ENCODE measurements around the gene NUCB1. TPM values are rescaled to one million over a fixed set of nuclear protein-coding genes. Genes with fewer than 3 reads are reported as not detected.
A peak's percentile ranks its signal among the peaks of the same experiment; 100 is the strongest.
"Not testable (repeated sequence)": the region's sequence is repeated elsewhere in the genome, so short reads cannot be mapped to it uniquely, and the experiment has no call there.

NUCB1 gene
- total RNA-seq, 1 donor from 2014 or later, result 117 TPM

DNA sequence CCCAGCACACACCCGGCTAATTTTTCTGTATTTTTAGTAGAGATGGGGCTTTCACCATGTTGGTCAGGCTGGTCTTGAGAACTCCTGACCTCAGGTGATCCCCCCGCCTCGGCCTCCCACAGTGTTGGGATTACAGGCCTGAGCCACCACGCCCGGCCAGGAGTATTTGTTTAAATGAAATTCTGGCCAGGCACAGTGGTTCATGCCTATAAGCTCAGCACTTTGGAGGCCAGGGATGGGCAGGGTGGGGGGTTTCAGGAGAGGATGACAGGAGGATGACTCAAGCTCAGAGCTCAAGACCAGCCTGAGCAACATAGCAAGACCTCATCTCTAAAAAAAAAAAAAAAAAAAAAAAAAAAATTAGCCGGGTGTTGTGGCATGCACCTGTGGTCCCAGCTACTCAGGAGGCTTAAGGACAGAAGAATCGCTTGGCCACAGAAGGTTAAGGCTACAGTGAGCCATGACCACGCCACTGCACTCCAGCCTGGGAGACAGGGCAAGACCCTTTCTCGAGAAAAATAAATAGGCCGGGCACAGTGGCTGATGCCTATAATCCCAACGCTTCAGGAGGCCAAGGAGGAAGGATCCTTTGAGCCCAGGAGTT lies 25.2 kb downstream of the NUCB1 start:
- Mint-ChIP-seq H3K9me3 (no peaks in the 10 kb centered on the region), H3K36me3 (ENCODE audit: low read depth) (peaks cover 13% of the 10 kb centered on the region), H3K4me3 (no peak overlapping the region), H3K4me1 (peaks cover 5% of the 10 kb centered on the region), H3K27ac (no peak overlapping the region), H3K27me3 (no peaks in the 10 kb centered on the region)
- intact Hi-C loops (cut with micrococcal nuclease), result no loop called here
- no peak for DNase-seq

DNA sequence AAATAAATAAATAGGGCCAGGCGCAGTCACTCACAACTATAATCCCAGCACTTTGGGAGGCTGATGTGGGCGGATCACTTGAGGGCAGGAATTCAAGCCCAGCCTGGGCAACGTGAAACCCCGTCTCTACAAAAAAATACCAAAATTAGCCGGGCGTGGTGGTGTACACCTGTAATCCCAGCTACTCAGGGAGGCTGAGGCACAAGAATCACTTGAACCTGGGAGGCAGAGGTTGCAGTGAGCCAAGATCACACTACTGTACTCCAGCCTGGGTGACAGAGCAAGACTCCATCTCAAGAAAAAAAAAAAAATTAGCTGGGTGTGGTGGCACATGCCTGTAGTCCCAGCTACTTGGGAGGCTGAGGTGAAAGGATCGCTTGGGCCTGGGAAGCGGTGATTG lies 25.8 kb downstream of the NUCB1 start:
- H3K9me3 Mint-ChIP-seq; H3K4me3 Mint-ChIP-seq; H3K27me3 Mint-ChIP-seq; H3K4me1 Mint-ChIP-seq; DNase-seq; intact Hi-C loops (cut with micrococcal nuclease); H3K27ac Mint-ChIP-seq: not testable (repeated sequence)
- H3K36me3 Mint-ChIP-seq (ENCODE audit: low read depth), result peaks cover 13% of the 10 kb centered on the region

DNA sequence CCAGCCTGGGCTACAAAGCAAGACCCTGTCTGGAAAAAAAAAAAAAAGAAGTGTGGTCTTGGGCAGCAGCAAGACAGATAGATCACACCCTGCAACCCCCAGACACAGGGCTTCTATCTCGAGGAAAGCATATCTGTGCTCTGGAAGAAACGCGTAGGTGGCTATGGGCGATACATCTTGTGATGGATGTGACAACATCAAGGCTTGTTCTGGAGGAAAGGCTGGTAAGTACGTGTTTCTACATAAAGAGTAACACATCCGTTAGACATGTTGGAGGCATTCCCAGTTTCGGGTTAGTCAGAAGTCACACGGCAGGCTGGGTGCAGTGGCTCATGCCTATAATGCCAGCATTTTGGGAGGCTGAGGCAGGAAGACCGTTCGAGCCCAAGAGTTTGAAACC lies 26.8 kb downstream of the NUCB1 start:
- Mint-ChIP-seq H3K9me3 (no peaks in the 10 kb centered on the region), H3K27me3 (no peaks in the 10 kb centered on the region), H3K36me3 (ENCODE audit: low read depth) (peaks cover 7% of the 10 kb centered on the region), H3K4me3 (peak overlapping the region; percentile 35), H3K27ac (peak overlapping the region; percentile 45), H3K4me1 (peaks cover 5% of the 10 kb centered on the region)
- peak; percentile 66 for DNase-seq
- intact Hi-C loops (cut with micrococcal nuclease), result no loop called here

DNA sequence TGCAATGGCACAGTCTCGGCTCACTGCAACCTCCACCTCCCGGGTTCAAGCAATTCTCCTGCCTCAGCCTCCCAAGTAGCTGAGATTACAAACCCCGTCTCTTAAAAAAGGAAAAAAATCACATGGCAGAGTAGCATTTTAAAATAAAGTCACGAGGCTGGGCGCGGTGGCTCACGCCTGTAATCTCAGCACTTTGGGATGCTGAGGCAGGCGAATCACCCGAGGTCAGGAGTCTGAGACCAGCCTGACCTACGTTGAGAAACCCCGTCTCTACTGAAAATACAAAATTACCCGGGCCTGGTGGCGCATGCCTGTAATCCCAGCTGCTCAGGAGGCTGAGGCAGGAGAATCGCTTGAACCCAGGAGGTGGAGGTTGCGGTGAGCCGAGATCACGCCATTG lies 27.6 kb downstream of the NUCB1 start:
- H3K27ac Mint-ChIP-seq; DNase-seq; H3K4me1 Mint-ChIP-seq; H3K4me3 Mint-ChIP-seq; intact Hi-C loops (cut with micrococcal nuclease); H3K36me3 Mint-ChIP-seq (ENCODE audit: low read depth); H3K9me3 Mint-ChIP-seq; H3K27me3 Mint-ChIP-seq: not testable (repeated sequence)

DNA sequence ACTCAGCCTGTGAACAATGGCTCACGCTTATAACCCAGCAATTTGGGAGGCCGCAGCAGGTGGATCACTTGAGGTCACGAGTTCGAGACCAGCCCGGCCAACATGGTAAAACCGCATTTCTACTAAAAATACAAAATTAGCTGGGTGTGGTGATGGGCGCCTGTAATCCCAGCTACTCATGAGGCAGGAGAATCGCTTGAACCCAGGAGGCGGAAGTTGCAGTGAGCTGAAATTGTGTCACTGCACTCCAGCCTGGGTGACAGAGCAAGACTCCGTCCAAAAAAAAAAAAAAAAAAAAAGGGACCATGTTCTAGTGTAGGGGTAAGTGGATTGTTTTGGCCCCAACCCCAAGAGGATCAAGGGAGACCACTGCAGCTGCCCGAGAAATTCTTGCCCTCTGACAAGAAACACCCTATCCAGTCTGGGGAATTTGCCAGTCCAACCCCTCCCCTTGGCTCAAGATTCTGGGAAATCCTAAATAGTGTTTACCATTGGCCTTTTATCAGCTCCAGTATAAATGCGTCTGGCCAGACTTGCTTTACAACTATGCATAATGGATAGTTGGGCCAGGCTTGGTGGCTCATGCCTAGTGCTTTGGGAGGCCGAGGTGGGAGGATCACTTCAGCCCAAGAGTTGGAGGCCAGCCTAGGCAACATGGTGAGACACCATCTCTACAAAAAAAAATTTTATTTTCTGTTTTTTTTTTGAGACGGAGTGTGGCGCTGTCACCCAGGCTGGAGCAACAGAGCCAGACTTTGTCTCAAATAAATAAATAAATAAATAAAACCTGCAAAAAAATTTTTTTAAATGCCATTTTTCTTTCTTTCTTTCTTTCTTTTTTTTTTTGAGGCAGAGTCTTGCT lies 28.3 kb downstream of the NUCB1 start:
- Mint-ChIP-seq H3K4me3 (no peak overlapping the region), H3K27ac (no peak overlapping the region), H3K4me1 (peaks cover 8% of the 10 kb centered on the region), H3K36me3 (ENCODE audit: low read depth) (no peaks in the 10 kb centered on the region), H3K9me3 (no peaks in the 10 kb centered on the region), H3K27me3 (peaks cover 3% of the 10 kb centered on the region)
- DNase-seq, result no peak
- intact Hi-C loops (cut with micrococcal nuclease), result no loop called here

DNA sequence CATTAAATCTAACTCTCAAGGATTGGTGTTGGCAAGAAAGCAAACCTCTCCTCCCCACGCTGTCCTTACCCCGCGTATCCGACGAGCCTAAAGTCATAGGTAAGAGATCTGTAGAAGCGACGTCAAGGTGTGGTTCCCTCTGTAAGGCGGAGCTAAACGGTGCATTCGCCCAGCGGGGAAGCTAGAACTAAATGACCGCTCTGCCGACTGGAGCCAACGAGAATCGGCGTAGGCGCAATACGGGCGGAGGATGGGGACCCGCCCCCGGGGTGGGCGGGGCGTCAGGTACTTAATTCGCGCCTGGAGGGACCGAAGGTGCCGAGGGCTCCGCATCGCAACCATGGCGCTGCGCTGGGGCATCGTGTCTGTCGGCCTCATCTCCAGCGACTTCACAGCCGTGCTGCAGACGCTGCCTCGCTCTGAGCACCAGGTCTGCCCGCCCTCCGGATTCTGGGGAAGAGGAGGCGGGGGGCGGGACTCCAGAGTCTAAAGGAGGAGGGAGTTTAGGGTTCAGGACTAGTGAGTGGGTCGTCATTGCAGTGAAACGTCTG lies 33.3 kb downstream of the NUCB1 start, which contains the start of gene DHDH:
Gene DHDH (plus strand): TSS at position 318 of the 551 bp plus-strand sequence. CDS start 23 bp downstream, at position 341.
- H3K27me3 Mint-ChIP-seq, result peaks cover 3% of the 10 kb centered on the region
- DNase-seq, result peak; percentile 96
- peak within 1 kb of the TSS; percentile 83 for H3K4me3 Mint-ChIP-seq
- no peaks in the 10 kb centered on the region for H3K9me3 Mint-ChIP-seq
- no peaks in the 10 kb centered on the region for H3K36me3 Mint-ChIP-seq (ENCODE audit: low read depth)
- H3K4me1 Mint-ChIP-seq, result peaks cover 12% of the 10 kb centered on the region
- intact Hi-C loops (cut with micrococcal nuclease), result no loop called here
- H3K27ac Mint-ChIP-seq, result peak within 1 kb of the TSS; percentile 17

DNA sequence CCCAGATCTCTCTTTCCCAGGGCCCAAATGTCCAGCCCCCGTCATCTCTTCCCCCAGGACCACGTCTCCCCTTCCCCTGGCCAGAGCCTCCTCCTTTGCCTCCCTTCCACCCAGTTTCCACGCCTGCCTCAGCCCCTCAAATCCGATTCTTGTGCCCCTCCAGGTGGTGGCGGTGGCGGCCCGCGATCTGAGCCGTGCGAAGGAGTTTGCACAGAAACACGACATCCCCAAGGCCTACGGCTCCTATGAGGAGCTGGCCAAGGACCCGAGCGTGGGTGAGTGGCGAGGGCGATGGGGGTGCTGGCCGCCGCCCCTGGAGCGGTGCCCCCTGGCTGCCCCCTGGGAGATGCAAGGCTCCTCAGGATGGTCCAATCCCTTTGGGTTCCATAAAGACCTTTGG lies 34.7 kb downstream of the NUCB1 start:
- intact Hi-C loops (cut with micrococcal nuclease), result no loop called here
- H3K27me3 Mint-ChIP-seq, result peaks cover 3% of the 10 kb centered on the region
- H3K36me3 Mint-ChIP-seq (ENCODE audit: low read depth), result no peaks in the 10 kb centered on the region
- no peak overlapping the region for H3K27ac Mint-ChIP-seq
- DNase-seq, result no peak
- no peak overlapping the region for H3K4me3 Mint-ChIP-seq
- H3K4me1 Mint-ChIP-seq, result peaks cover 12% of the 10 kb centered on the region
- no peaks in the 10 kb centered on the region for H3K9me3 Mint-ChIP-seq

DNA sequence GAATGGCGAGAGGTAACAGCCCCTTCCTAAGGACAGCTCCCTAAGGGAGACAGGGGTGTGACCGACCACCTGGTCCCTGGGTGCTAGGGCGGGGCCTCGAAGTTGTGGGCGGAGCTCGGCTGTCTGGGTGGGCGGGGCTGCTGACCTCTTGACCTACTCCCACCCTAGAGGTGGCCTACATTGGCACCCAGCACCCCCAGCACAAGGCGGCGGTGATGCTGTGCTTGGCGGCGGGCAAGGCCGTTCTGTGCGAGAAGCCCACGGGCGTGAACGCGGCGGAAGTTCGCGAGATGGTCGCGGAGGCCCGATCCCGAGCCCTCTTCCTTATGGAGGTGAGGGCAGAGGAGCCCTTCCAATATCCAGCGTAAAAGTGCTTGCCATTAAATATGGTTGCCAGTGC lies 35.8 kb downstream of the NUCB1 start:
- peaks cover 3% of the 10 kb centered on the region for H3K27me3 Mint-ChIP-seq
- H3K36me3 Mint-ChIP-seq (ENCODE audit: low read depth), result no peaks in the 10 kb centered on the region
- H3K4me3 Mint-ChIP-seq, result no peak overlapping the region
- no peaks in the 10 kb centered on the region for H3K9me3 Mint-ChIP-seq
- DNase-seq, result no peak
- intact Hi-C loops (cut with micrococcal nuclease), result no loop called here
- H3K4me1 Mint-ChIP-seq, result peaks cover 12% of the 10 kb centered on the region
- no peak overlapping the region for H3K27ac Mint-ChIP-seq

DNA sequence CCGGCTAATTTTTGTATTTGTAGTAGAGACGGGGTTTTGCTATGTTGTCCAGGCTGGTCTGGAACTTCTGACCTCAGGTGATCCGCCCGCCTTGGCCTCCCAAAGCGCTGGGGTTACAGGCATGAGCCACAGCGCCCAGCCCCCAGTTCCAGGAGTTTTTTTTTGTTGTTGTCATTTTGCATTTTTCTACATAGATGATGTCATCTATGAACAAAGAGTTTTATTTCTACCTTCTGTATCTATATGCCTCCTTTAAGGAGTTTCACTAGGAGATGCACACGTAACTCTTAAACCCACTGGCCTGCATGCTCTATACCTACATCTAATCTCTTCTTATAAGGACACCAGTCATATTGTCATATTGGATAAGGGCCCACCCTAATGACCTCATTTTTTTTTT lies 38.1 kb downstream of the NUCB1 start:
- H3K9me3 Mint-ChIP-seq, result no peaks in the 10 kb centered on the region
- DNase-seq, result no peak
- peaks cover 11% of the 10 kb centered on the region for H3K4me1 Mint-ChIP-seq
- peaks cover 2% of the 10 kb centered on the region for H3K27me3 Mint-ChIP-seq
- intact Hi-C loops (cut with micrococcal nuclease), result no loop called here
- no peaks in the 10 kb centered on the region for H3K36me3 Mint-ChIP-seq (ENCODE audit: low read depth)
- H3K4me3 Mint-ChIP-seq, result no peak overlapping the region
- no peak overlapping the region for H3K27ac Mint-ChIP-seq

DNA sequence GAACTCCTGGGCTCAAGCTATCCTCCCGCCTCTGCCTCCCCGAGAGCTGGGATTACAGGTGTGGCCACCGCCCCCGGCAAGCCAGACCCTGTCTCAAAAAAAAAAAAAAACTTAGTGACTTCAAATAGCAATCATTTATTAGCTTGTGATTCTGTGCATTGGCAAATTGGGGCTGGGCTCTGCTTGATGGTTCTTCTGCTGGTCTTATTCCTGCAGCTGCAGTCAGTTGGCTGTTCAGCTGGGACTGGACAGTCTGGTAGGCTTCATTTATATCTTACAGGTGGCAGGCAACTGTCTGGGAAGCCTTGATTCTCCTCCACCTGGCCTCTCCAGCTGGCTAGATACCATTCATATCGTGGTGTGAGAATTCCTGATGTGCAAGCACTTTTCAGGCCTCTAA lies 40.8 kb downstream of the NUCB1 start:
- Mint-ChIP-seq H3K4me3 (no peak overlapping the region), H3K36me3 (ENCODE audit: low read depth) (no peaks in the 10 kb centered on the region), H3K4me1 (no peaks in the 10 kb centered on the region), H3K27ac (no peak overlapping the region), H3K9me3 (no peaks in the 10 kb centered on the region), H3K27me3 (no peaks in the 10 kb centered on the region)
- intact Hi-C loops (cut with micrococcal nuclease), result no loop called here
- DNase-seq, result no peak

DNA sequence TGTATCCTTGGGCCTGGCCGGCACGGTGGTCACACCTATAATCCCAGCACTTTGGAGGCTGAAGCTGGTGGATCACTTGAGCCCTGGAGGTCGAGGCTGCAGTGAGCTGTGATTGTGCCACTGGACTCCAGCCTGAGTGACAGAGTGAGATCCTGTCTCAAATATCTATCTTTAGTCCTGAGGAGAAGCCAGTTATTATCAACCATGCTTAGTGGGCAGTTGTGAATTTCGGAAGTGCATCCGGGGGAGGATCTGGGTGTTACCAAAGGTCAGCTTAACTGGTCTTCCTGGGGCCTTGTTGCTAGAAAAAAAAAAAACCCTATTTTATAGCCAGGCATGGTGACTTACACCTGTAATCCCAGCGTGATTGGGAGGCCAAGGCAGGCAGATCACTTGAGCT lies 43.0 kb downstream of the NUCB1 start:
- Mint-ChIP-seq H3K27me3 (no peaks in the 10 kb centered on the region), H3K4me1 (no peaks in the 10 kb centered on the region), H3K36me3 (ENCODE audit: low read depth) (no peaks in the 10 kb centered on the region), H3K9me3 (peaks cover 3% of the 10 kb centered on the region), H3K27ac (no peak overlapping the region), H3K4me3 (no peak overlapping the region)
- intact Hi-C loops (cut with micrococcal nuclease), result no loop called here
- no peak for DNase-seq

DNA sequence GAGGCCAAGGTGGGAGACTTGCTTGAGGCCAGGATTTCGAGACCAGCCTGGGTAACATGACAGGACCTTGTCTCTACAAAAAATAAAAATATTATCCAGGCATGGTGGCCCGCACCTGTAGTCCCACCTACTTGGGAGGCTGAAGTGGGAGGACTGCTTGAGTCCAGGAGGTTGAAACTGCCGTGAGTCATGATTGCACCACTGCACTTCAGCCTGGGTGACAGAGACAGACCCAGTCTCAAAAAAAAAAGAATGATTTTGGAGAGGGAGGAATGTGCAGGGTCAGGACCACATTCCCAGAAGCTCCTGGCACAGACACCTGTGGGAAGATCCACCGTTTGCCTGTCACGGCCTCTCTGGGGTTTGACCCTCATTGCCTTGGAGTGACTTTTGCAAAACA lies 45.3 kb downstream of the NUCB1 start:
- H3K9me3 Mint-ChIP-seq, result peaks cover 9% of the 10 kb centered on the region
- no peak overlapping the region for H3K4me3 Mint-ChIP-seq
- no peak for DNase-seq
- no peaks in the 10 kb centered on the region for H3K4me1 Mint-ChIP-seq
- H3K36me3 Mint-ChIP-seq (ENCODE audit: low read depth), result no peaks in the 10 kb centered on the region
- H3K27ac Mint-ChIP-seq, result no peak overlapping the region
- H3K27me3 Mint-ChIP-seq, result no peaks in the 10 kb centered on the region
- intact Hi-C loops (cut with micrococcal nuclease), result no loop called here

DNA sequence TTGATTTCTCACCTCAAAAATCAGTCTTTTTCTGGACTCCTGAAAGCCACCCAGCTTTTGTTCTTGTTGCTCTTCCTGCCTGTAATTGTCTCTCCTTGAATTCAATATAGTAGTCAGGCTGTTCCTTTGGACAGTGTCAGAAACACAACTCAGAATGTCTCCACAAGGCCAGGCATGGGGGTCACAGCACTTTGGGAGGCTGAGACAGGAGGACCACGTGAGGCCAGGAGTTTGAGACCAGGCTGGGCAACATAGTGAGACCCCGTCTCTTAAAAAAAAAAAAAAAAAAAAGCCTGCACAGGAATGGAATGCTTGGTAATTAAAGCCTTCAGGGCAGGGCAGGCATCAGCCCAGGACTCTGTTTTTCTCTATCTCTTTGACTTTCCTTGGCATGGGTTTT lies 45.7 kb downstream of the NUCB1 start:
- Mint-ChIP-seq H3K9me3 (peaks cover 9% of the 10 kb centered on the region), H3K27me3 (no peaks in the 10 kb centered on the region), H3K4me1 (no peaks in the 10 kb centered on the region), H3K4me3 (no peak overlapping the region), H3K27ac (no peak overlapping the region), H3K36me3 (ENCODE audit: low read depth) (no peaks in the 10 kb centered on the region)
- intact Hi-C loops (cut with micrococcal nuclease), result no loop called here
- DNase-seq, result no peak

DNA sequence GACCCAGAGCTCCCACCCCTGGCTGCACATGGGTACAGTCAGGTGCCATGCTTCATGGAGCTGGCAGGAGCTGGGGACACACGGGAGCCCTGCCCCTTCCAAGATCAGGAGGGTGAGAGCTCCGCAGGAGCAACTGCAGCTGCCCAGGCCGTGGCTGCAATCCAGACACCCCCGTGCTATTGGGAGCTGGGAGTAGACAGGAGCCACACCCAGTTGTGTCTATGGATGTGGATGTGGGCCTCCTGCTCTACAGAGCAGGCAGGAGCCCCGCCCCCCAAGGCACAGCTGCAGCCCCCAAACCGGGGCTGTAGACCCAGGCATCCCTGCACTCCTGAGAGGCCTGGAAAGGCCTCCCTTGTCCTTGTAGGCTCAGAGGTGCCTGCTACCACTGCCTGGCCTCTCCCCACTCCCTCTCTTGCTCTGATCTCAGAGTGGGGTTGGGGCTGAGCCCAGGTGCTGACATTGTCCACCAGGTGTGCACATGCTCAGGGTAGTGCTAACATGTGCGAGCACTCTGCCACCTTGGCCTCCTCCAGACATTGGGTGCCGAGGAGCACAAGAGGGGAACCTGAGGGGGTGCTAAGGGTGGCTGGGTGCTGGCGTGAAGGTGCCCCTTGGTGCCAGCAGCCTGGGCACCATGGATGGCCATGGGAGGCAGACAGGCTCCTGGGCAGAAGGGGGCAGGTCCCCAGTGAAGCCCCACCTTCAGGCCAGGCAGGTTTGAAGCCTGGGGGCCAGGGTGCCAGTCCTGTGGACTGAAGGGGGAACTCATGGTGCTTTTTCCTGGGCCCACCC lies 46.5 kb downstream of the NUCB1 start:
- no peak overlapping the region for H3K27ac Mint-ChIP-seq
- H3K36me3 Mint-ChIP-seq (ENCODE audit: low read depth), result no peaks in the 10 kb centered on the region
- no peaks in the 10 kb centered on the region for H3K27me3 Mint-ChIP-seq
- no peaks in the 10 kb centered on the region for H3K4me1 Mint-ChIP-seq
- no peak overlapping the region for H3K4me3 Mint-ChIP-seq
- peaks cover 9% of the 10 kb centered on the region for H3K9me3 Mint-ChIP-seq
- DNase-seq, result no peak
- intact Hi-C loops (cut with micrococcal nuclease), result no loop called here
